NCI-H1092 treated with DMSO at 0.1 percent for 48 hours (cell line): ENCODE measurements around the gene ELN.
"Not testable (repeated sequence)": the region's sequence is repeated elsewhere in the genome, so short reads cannot be mapped to it uniquely, and the experiment has no call there.

ENCODE experiments used
- DNase-seq: peaks from one replicate; lab custom pipeline; 2025; lab: John Stamatoyannopoulos, UW

Gene ELN

GRCh38 chr7:74043523-74043951 is 15.6 kb downstream of the ELN start:
- peak; percentile 42 for DNase-seq

GRCh38 chr7:74044366-74045350 is 16.7 kb downstream of the ELN start:
- DNase-seq, result no peak

GRCh38 chr7:74046581-74046980 is 18.6 kb downstream of the ELN start:
- not testable (repeated sequence) for DNase-seq

- no peak for DNase-seq
Observed at GRCh38 chr7:74047804-74048380, 19.9 kb downstream of the ELN start.

GRCh38 chr7:74048999-74049599 is 21.1 kb downstream of the ELN start:
- DNase-seq, result no peak

GRCh38 chr7:74049997-74050798 is 22.2 kb downstream of the ELN start:
- no peak for DNase-seq

GRCh38 chr7:74051193-74051592 is 23.2 kb downstream of the ELN start:
- DNase-seq, result no peak

GRCh38 chr7:74051629-74052410 is 23.8 kb downstream of the ELN start:
- DNase-seq, result no peak

- DNase-seq, result no peak
Observed at GRCh38 chr7:74052628-74053027, 24.7 kb downstream of the ELN start.

- DNase-seq, result no peak
Observed at GRCh38 chr7:74053589-74054186, 25.7 kb downstream of the ELN start.

- no peak for DNase-seq
Observed at GRCh38 chr7:74056096-74056915, 28.3 kb downstream of the ELN start.

GRCh38 chr7:74057216-74057925 is 29.4 kb downstream of the ELN start:
- DNase-seq, result no peak

GRCh38 chr7:74057987-74058386 is 30.0 kb downstream of the ELN start:
- DNase-seq, result no peak

- DNase-seq, result no peak
Observed at GRCh38 chr7:74058486-74058885, 30.5 kb downstream of the ELN start.

GRCh38 chr7:74059037-74059436 is 31.1 kb downstream of the ELN start:
- DNase-seq, result no peak

- peak; percentile 52 for DNase-seq
Observed at GRCh38 chr7:74059681-74060588, 32.0 kb downstream of the ELN start.

GRCh38 chr7:74061840-74062539 is 34.0 kb downstream of the ELN start:
- DNase-seq, result peak; percentile 70

- DNase-seq, result no peak
Observed at GRCh38 chr7:74063223-74063641, 35.3 kb downstream of the ELN start.
